Keratinocyte (primary cell): ENCODE data around the gene TMEM131. TPM values are rescaled to one million over a fixed set of nuclear protein-coding genes. Genes with fewer than 3 reads are reported as not detected.

ENCODE experiments used
- DNase-seq: peaks from one replicate; pipeline ENCODE4 v3.0.0-alpha.2; 2011; ENCODE audit warnings: low read depth, missing footprints, low spot score
- FAIRE-seq: peaks from 2 replicates; lab custom pipeline; 2011; peaks lifted over from hg19 to GRCh38; lab: Jason Lieb, UNC
- H2AFZ ChIP-seq: 2 replicates; pipeline ENCODE4 v1.6.0; 2012; ENCODE audit warnings: low read length, control low read depth, inconsistent platforms; ENCODE audit not compliant: control insufficient read depth
- H3K27ac ChIP-seq: 2 replicates; pipeline ENCODE4 v1.5.1; 2011; ENCODE audit warnings: low read length; ENCODE audit not compliant: control insufficient read depth, insufficient read depth
- H3K27me3 ChIP-seq: 3 replicates; pipeline ENCODE4 v1.6.0; 2011; ENCODE audit warnings: low read length; ENCODE audit not compliant: control insufficient read depth, insufficient read depth; ENCODE audit errors: extremely low read depth
- H3K36me3 ChIP-seq, 2 experiments: 2 replicates in 1 of 2; 3 replicates in 1 of 2; pipeline ENCODE4 v1.5.1; 2011; ENCODE audit warnings: low read length in 2 of 2, mild to moderate bottlenecking in 1 of 2; ENCODE audit not compliant: control insufficient read depth in 2 of 2, insufficient read depth in 2 of 2; ENCODE audit errors: extremely low read depth in 1 of 2
- H3K4me1 ChIP-seq: 3 replicates; pipeline ENCODE4 v1.5.1; 2011; ENCODE audit warnings: low read length; ENCODE audit not compliant: control insufficient read depth, insufficient read depth; ENCODE audit errors: extremely low read depth
- H3K4me2 ChIP-seq: 3 replicates; pipeline ENCODE4 v1.6.0; 2011; ENCODE audit warnings: low read depth, low read length; ENCODE audit not compliant: control insufficient read depth, insufficient read depth; ENCODE audit errors: extremely low read depth
- H3K4me3 ChIP-seq, 3 experiments: fragments of 200-600 bp in 1 of 3; sonication (generic) in 1 of 3; 2 replicates in 2 of 3; 3 replicates in 1 of 3; pipeline ENCODE4 v1.5.1; 2011 to 2016; ENCODE audit warnings: low read length in 3 of 3, mild to moderate bottlenecking in 3 of 3, control low read depth in 2 of 3, inconsistent platforms in 1 of 3, low read depth in 1 of 3, mixed read lengths in 1 of 3, mixed run types in 1 of 3, moderate library complexity in 1 of 3; ENCODE audit not compliant: control insufficient read depth in 2 of 3, insufficient read depth in 2 of 3; ENCODE audit errors: extremely low read depth in 1 of 3
- H3K79me2 ChIP-seq: 2 replicates; pipeline ENCODE4 v1.6.0; 2012; ENCODE audit warnings: low read length; ENCODE audit not compliant: control insufficient read depth, insufficient read depth
- H3K9ac ChIP-seq: 3 replicates; pipeline ENCODE4 v1.6.0; 2011; ENCODE audit warnings: low read length; ENCODE audit not compliant: control insufficient read depth, insufficient read depth; ENCODE audit errors: extremely low read depth
- H3K9me1 ChIP-seq: 3 replicates; pipeline ENCODE4 v1.6.0; 2011; ENCODE audit warnings: low read length; ENCODE audit not compliant: control insufficient read depth, insufficient read depth; ENCODE audit errors: extremely low read depth
- H3K9me3 ChIP-seq: 2 replicates; pipeline ENCODE4 v1.5.1; 2012; ENCODE audit warnings: low read depth, low read length; ENCODE audit not compliant: control insufficient read depth
- H4K20me1 ChIP-seq: 3 replicates; pipeline ENCODE4 v1.6.0; 2011; ENCODE audit warnings: low read length; ENCODE audit not compliant: control insufficient read depth, insufficient read depth; ENCODE audit errors: extremely low read depth
- CTCF ChIP-seq, 3 experiments: IDR thresholded peaks in 1 of 3; conservative IDR thresholded peaks in 1 of 3; optimal IDR thresholded peaks in 1 of 3; 2 replicates in 2 of 3; 3 replicates in 1 of 3; pipeline versions ENCODE3 to v1.5.1; 2011; ENCODE audit warnings: low read length in 3 of 3, mild to moderate bottlenecking in 3 of 3, moderate library complexity in 2 of 3, control low read depth in 1 of 3, inconsistent platforms in 1 of 3; ENCODE audit not compliant: insufficient read depth in 2 of 3; ENCODE audit errors: extremely low read depth in 1 of 3
- EZH2 ChIP-seq: IDR thresholded peaks from one replicate; pipeline ENCODE4 v1.6.1; 2012; ENCODE audit warnings: inconsistent platforms, mild to moderate bottlenecking, low read length, moderate library complexity
- dilution Hi-C: fragments of 300-500 bp; cut with MboI; formaldehyde crosslinking; loops from one replicate; pipeline ENCODE4 v1.7.0; 2020; ENCODE audit warnings: low sequenced_read_pairs; ENCODE audit not compliant: extremely low pct_ligation_motif_present
- polyA plus RNA-seq, 5 experiments: library from polyadenylated mRNA; depleted of rRNA in 3 of 5; stranded (reverse) in 3 of 5; stranded (forward) in 1 of 5; unstranded in 1 of 5; fragments of >200 nt; gene quantifications; 1 replicate in 1 of 5; 2 replicates in 3 of 5; 3 replicates in 1 of 5; pipeline versions ENCODE4 v1.2.1 to v1.2.3, GENCODE V29; 2011 to 2012; ENCODE audit warnings: missing spikeins in 2 of 5, low read depth in 1 of 5, low replicate concordance in 1 of 5

The TMEM131 gene
- polyA plus RNA-seq, 1 donor (not counting 4 experiments of a cell fraction or from before 2014, with no cell fraction given) = 25.5 TPM

GRCh38 chr2:98004613-98005012, 8.9 kb upstream of the TMEM131 start:
- H3K4me3 ChIP-seq = no peak overlapping the region
- dilution Hi-C loops = no loop called here

GRCh38 chr2:98004047-98004446, 8.3 kb upstream of the TMEM131 start:
- H3K9me1 ChIP-seq = no peaks in the 10 kb centered on the region
- no peak overlapping the region for H2AFZ ChIP-seq
- H3K27me3 ChIP-seq = no peaks in the 10 kb centered on the region
- no peaks in the 10 kb centered on the region for H4K20me1 ChIP-seq
- H3K36me3 ChIP-seq = no peaks in the 10 kb centered on the region
- H3K4me1 ChIP-seq = no peaks in the 10 kb centered on the region
- no peaks in the 10 kb centered on the region for H3K9me3 ChIP-seq
- no peak overlapping the region for H3K9ac ChIP-seq
- H3K79me2 ChIP-seq = no peaks in the 10 kb centered on the region
- H3K4me2 ChIP-seq = no peak overlapping the region
- dilution Hi-C loops = no loop called here
- no peak overlapping the region for H3K4me3 ChIP-seq
- no peak for TF ChIP-seq EZH2
- TF ChIP-seq CTCF (optimal IDR thresholded peaks at IDR 0.05 in 1 of 3, IDR thresholded peaks at IDR 0.05 in 1 of 3, conservative IDR thresholded peaks at IDR 0.05 in 1 of 3; ENCODE audit: extremely low read depth in 1 of 3, insufficient read depth in 2 of 3, low read length in 3 of 3) = no peak
- no peak overlapping the region for H3K27ac ChIP-seq
- DNase-seq (no peak), FAIRE-seq (no peak)

More at GRCh38 chr2:98004613-98005012, 8.9 kb upstream of the TMEM131 start:
- Histone ChIP-seq H3K4me1 (no peaks in the 10 kb centered on the region), H3K9ac (no peak overlapping the region), H3K79me2 (no peaks in the 10 kb centered on the region), H3K27me3 (no peaks in the 10 kb centered on the region), H4K20me1 (no peaks in the 10 kb centered on the region), H3K9me3 (no peaks in the 10 kb centered on the region), H3K4me2 (no peak overlapping the region), H3K36me3 (no peaks in the 10 kb centered on the region), H2AFZ (no peak overlapping the region), H3K27ac (no peak overlapping the region), H3K9me1 (no peaks in the 10 kb centered on the region)
- no peak for TF ChIP-seq CTCF (optimal IDR thresholded peaks at IDR 0.05 in 1 of 3, IDR thresholded peaks at IDR 0.05 in 1 of 3, conservative IDR thresholded peaks at IDR 0.05 in 1 of 3; ENCODE audit: extremely low read depth in 1 of 3, insufficient read depth in 2 of 3, low read length in 3 of 3)
- TF ChIP-seq EZH2 = no peak
- FAIRE-seq (no peak), DNase-seq (no peak)
